ENCODE results near the gene RHD. TPM values are rescaled to one million over a fixed set of nuclear protein-coding genes. Genes with fewer than 3 reads are reported as not detected.

The RHD gene
- total and polyA plus RNA-seq, 4 donors = 0.31 to 85.4 TPM; not detected in 2

DNA sequence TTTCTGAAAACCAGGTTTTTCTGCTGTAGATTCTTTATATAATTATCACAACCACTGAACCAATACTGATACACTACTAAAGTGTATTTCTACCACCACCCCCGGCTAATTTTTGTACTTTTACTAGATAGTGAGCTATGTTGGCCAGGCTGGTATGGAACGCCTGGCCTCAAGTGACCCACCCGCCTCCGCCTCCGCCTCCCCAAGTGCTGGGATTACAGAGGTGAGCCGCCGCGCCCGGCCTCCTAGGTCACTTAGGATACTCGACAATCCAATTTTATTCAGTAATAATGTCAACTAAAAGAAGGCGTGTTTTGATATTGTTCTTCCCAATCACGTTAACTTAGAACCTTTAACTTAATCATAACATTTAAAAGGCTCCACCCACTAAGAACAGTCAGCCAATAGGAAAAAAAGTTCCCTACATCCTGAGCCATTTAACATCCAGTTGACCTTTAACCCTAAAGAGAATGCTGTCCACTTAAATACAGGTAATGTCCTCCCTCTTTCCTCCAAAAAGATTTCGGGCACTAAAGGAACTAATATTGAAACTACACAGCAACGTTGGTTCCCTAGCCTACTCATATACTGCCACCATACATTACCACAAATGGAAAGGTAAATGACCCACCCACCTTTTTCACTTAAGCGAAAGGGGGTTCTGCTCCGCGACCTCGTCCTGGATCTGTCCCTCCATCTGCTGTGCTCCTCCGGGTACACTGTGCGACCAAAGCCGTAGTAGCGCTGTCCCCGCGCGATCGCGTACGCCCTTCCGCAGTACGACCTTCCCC, 26.3 kb upstream of the RHD start:
- peak overlapping the region; percentile 96 to 98 for H3K27ac ChIP-seq (ENCODE audit: low read depth in 1 of 2, low read length in 2 of 2)
- peaks cover 1 to 29% (median 18%) of the 10 kb centered on the region in 4 donors for H3K4me1 ChIP-seq (ENCODE audit: control insufficient read depth in 4 of 4, insufficient read depth in 4 of 4, low read length in 3 of 4)
- H3K27me3 ChIP-seq (ENCODE audit: control insufficient read depth in 4 of 4, insufficient read depth in 4 of 4, low read length in 3 of 4) = no peaks in the 10 kb centered on the region
- no peak for DNase-seq (ENCODE audit: low spot score)
- H3K4me3 ChIP-seq (ENCODE audit: low read depth in 1 of 3, low read length in 3 of 3) = peak overlapping the region; percentile 66 to 100 (median 99)
- H3K9ac ChIP-seq (ENCODE audit: low read depth in 1 of 2, low read length in 2 of 2) = peak overlapping the region; percentile 38 to 82
- H3K36me3 ChIP-seq (ENCODE audit: control insufficient read depth in 4 of 4, insufficient read depth in 3 of 4, low read depth in 1 of 4, low read length in 3 of 4) = peaks cover 13 to 33% (median 31%) of the 10 kb centered on the region in 4 donors
- no peaks in the 10 kb centered on the region for H3K9me3 ChIP-seq (ENCODE audit: control insufficient read depth in 4 of 4, low read length in 3 of 4)
- WGBS = 20% methylated on average over 30 of the region's 30 CpGs
- TF ChIP-seq EGR1 (IDR thresholded peaks at IDR 0.05; ENCODE audit: low read depth in 2 of 2) (no peak), FOXA2 (IDR thresholded peaks at IDR 0.05) (no peak), GABPA (IDR thresholded peaks at IDR 0.05 in 1 of 2, conservative IDR thresholded peaks at IDR 0.05 in 1 of 2) (peak in 1 of 2 donors; percentile 29), HNF4A (conservative IDR thresholded peaks at IDR 0.05) (peak in 1 of 2 donors; percentile 9), RXRA (IDR thresholded peaks at IDR 0.05) (peak in 1 of 2 donors; percentile 18), JUND (IDR thresholded peaks at IDR 0.05) (no peak), NR2F2 (IDR thresholded peaks at IDR 0.05) (peak; percentile 55)
- TF ChIP-seq, protein P1, sequence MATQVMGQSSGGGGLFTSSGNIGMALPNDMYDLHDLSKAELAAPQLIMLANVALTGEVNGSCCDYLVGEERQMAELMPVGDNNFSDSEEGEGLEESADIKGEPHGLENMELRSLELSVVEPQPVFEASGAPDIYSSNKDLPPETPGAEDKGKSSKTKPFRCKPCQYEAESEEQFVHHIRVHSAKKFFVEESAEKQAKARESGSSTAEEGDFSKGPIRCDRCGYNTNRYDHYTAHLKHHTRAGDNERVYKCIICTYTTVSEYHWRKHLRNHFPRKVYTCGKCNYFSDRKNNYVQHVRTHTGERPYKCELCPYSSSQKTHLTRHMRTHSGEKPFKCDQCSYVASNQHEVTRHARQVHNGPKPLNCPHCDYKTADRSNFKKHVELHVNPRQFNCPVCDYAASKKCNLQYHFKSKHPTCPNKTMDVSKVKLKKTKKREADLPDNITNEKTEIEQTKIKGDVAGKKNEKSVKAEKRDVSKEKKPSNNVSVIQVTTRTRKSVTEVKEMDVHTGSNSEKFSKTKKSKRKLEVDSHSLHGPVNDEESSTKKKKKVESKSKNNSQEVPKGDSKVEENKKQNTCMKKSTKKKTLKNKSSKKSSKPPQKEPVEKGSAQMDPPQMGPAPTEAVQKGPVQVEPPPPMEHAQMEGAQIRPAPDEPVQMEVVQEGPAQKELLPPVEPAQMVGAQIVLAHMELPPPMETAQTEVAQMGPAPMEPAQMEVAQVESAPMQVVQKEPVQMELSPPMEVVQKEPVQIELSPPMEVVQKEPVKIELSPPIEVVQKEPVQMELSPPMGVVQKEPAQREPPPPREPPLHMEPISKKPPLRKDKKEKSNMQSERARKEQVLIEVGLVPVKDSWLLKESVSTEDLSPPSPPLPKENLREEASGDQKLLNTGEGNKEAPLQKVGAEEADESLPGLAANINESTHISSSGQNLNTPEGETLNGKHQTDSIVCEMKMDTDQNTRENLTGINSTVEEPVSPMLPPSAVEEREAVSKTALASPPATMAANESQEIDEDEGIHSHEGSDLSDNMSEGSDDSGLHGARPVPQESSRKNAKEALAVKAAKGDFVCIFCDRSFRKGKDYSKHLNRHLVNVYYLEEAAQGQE (IDR thresholded peaks at IDR 0.05) = peak; percentile 72

DNA sequence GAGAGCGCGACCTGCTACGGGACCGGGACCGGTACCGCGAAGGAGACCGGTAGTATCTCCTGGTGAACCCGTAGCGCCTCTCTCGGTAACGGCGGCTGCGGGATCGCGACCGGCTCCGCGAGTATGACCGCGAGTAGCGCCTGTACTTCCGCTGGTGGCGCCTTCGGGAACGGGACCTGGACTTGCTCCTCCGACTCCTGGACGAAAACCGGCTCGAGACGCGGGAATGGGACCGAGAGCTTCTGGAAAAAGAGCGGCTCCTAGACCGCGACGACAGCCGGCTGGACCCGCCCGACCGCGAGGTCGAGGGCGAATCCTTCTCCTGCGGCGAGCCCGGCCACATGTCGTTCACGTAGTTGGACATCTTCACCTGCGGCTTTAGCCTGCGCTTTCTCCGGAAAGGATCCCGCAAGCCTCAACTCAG, 25.7 kb upstream of the RHD start:
- peaks cover 13 to 33% (median 31%) of the 10 kb centered on the region in 4 donors for H3K36me3 ChIP-seq (ENCODE audit: control insufficient read depth in 4 of 4, insufficient read depth in 3 of 4, low read depth in 1 of 4, low read length in 3 of 4)
- no peak for DNase-seq (ENCODE audit: low spot score)
- H3K9me3 ChIP-seq (ENCODE audit: control insufficient read depth in 4 of 4, low read length in 3 of 4) = no peaks in the 10 kb centered on the region
- H3K27ac ChIP-seq (ENCODE audit: low read depth in 1 of 2, low read length in 2 of 2) = peak overlapping the region; percentile 96 to 98
- under 1% methylated on average over 53 of the region's 53 CpGs for WGBS
- no peak for TF ChIP-seq EGR1 (IDR thresholded peaks at IDR 0.05; ENCODE audit: low read depth in 2 of 2)
- TF ChIP-seq, protein P2, sequence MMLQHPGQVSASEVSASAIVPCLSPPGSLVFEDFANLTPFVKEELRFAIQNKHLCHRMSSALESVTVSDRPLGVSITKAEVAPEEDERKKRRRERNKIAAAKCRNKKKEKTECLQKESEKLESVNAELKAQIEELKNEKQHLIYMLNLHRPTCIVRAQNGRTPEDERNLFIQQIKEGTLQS (IDR thresholded peaks at IDR 0.05) = no peak
- TF ChIP-seq RAD21 (IDR thresholded peaks at IDR 0.05) = no peak
- TF ChIP-seq, protein P3, sequence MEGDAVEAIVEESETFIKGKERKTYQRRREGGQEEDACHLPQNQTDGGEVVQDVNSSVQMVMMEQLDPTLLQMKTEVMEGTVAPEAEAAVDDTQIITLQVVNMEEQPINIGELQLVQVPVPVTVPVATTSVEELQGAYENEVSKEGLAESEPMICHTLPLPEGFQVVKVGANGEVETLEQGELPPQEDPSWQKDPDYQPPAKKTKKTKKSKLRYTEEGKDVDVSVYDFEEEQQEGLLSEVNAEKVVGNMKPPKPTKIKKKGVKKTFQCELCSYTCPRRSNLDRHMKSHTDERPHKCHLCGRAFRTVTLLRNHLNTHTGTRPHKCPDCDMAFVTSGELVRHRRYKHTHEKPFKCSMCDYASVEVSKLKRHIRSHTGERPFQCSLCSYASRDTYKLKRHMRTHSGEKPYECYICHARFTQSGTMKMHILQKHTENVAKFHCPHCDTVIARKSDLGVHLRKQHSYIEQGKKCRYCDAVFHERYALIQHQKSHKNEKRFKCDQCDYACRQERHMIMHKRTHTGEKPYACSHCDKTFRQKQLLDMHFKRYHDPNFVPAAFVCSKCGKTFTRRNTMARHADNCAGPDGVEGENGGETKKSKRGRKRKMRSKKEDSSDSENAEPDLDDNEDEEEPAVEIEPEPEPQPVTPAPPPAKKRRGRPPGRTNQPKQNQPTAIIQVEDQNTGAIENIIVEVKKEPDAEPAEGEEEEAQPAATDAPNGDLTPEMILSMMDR (IDR thresholded peaks at IDR 0.05; ENCODE audit: low read depth, low read length, missing input control) = no peak
- TF ChIP-seq FOXA1 (IDR thresholded peaks at IDR 0.05) = no peak
- TF ChIP-seq, protein P4, sequence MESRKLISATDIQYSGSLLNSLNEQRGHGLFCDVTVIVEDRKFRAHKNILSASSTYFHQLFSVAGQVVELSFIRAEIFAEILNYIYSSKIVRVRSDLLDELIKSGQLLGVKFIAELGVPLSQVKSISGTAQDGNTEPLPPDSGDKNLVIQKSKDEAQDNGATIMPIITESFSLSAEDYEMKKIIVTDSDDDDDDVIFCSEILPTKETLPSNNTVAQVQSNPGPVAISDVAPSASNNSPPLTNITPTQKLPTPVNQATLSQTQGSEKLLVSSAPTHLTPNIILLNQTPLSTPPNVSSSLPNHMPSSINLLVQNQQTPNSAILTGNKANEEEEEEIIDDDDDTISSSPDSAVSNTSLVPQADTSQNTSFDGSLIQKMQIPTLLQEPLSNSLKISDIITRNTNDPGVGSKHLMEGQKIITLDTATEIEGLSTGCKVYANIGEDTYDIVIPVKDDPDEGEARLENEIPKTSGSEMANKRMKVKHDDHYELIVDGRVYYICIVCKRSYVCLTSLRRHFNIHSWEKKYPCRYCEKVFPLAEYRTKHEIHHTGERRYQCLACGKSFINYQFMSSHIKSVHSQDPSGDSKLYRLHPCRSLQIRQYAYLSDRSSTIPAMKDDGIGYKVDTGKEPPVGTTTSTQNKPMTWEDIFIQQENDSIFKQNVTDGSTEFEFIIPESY (IDR thresholded peaks at IDR 0.05) = no peak
- TF ChIP-seq FOXA2 (IDR thresholded peaks at IDR 0.05) = no peak
- H3K27me3 ChIP-seq (ENCODE audit: control insufficient read depth in 4 of 4, insufficient read depth in 4 of 4, low read length in 3 of 4) = no peaks in the 10 kb centered on the region
- peaks cover 1 to 28% (median 16%) of the 10 kb centered on the region in 4 donors for H3K4me1 ChIP-seq (ENCODE audit: control insufficient read depth in 4 of 4, insufficient read depth in 4 of 4, low read length in 3 of 4)
- H3K9ac ChIP-seq (ENCODE audit: low read depth in 1 of 2, low read length in 2 of 2) = peak overlapping the region; percentile 67 to 82
- H3K4me3 ChIP-seq (ENCODE audit: low read depth in 1 of 3, low read length in 3 of 3) = peak overlapping the region; percentile 66 to 100 (median 99)
